Measurements from ENCODE around the gene SHISA6. TPM values are rescaled to one million over a fixed set of nuclear protein-coding genes. Genes with fewer than 3 reads are reported as not detected.
"Not testable (repeated sequence)": the region's sequence is repeated elsewhere in the genome, so short reads cannot be mapped to it uniquely, and the experiment has no call there.

SHISA6 gene
- polyA plus RNA-seq, 1 donor from 2014 or later: 1.8 TPM

- Histone ChIP-seq H3K79me2 (replicated peaks; ENCODE audit: insufficient read depth, low read length) (no peaks in the 10 kb centered on the region), H3K9me3 (ENCODE audit: low read length) (no peaks in the 10 kb centered on the region), H3K27me3 (ENCODE audit: insufficient read depth, low read depth, low read length) (no peaks in the 10 kb centered on the region), H3K9me2 (ENCODE audit: insufficient read depth, low read length) (no peaks in the 10 kb centered on the region), H3F3A (ENCODE audit: insufficient read depth, low read length, poor library complexity, severe bottlenecking) (no peaks in the 10 kb centered on the region), H3K4me2 (ENCODE audit: low read length) (no peak overlapping the region), H3K36me3 (ENCODE audit: insufficient read depth, low read length) (no peaks in the 10 kb centered on the region), H3K4me3 (ENCODE audit: low read length) (no peak overlapping the region), H3K9ac (ENCODE audit: low read length) (no peak overlapping the region), H2AFZ (ENCODE audit: low read depth, low read length) (no peak overlapping the region), H4K20me1 (ENCODE audit: insufficient read depth) (no peaks in the 10 kb centered on the region), H3K27ac (ENCODE audit: low read length) (no peak overlapping the region)
- no peak for TF ChIP-seq SMC3 (conservative IDR thresholded peaks at IDR 0.05; ENCODE audit: poor library complexity)
- no peak for TF ChIP-seq CTCF (IDR thresholded peaks at IDR 0.05; ENCODE audit: poor library complexity, severe bottlenecking)
- no peak for TF ChIP-seq REST (IDR thresholded peaks at IDR 0.05; ENCODE audit: borderline replicate concordance)
- no peak for TF ChIP-seq EP300 (conservative IDR thresholded peaks at IDR 0.05; ENCODE audit: poor library complexity, severe bottlenecking)
- no peak for TF ChIP-seq EZH2 (IDR thresholded peaks at IDR 0.05; ENCODE audit: borderline replicate concordance, insufficient read depth, low read length, poor library complexity, severe bottlenecking)
- TF ChIP-seq POLR2AphosphoS5 (IDR thresholded peaks at IDR 0.05): no peak
- no peak for TF ChIP-seq RAD21 (conservative IDR thresholded peaks at IDR 0.05)
These were observed 59.2 kb downstream of the SHISA6 start for GRCh38 chr17:11300201-11300600.

GRCh38 chr17:11300738-11301137 is 59.7 kb downstream of the SHISA6 start:
- Histone ChIP-seq H3K9me3 (ENCODE audit: low read length) (no peaks in the 10 kb centered on the region), H3K27ac (ENCODE audit: low read length) (no peak overlapping the region), H3K9me2 (ENCODE audit: insufficient read depth, low read length) (no peaks in the 10 kb centered on the region), H3K79me2 (replicated peaks; ENCODE audit: insufficient read depth, low read length) (no peaks in the 10 kb centered on the region), H3K4me2 (ENCODE audit: low read length) (no peak overlapping the region), H3K27me3 (ENCODE audit: insufficient read depth, low read depth, low read length) (no peaks in the 10 kb centered on the region), H4K20me1 (ENCODE audit: insufficient read depth) (no peaks in the 10 kb centered on the region), H3F3A (ENCODE audit: insufficient read depth, low read length, poor library complexity, severe bottlenecking) (no peaks in the 10 kb centered on the region), H3K36me3 (ENCODE audit: insufficient read depth, low read length) (no peaks in the 10 kb centered on the region), H3K4me3 (ENCODE audit: low read length) (no peak overlapping the region), H3K9ac (ENCODE audit: low read length) (no peak overlapping the region), H2AFZ (ENCODE audit: low read depth, low read length) (no peak overlapping the region)
- TF ChIP-seq EZH2 (IDR thresholded peaks at IDR 0.05; ENCODE audit: borderline replicate concordance, insufficient read depth, low read length, poor library complexity, severe bottlenecking) (no peak), REST (IDR thresholded peaks at IDR 0.05; ENCODE audit: borderline replicate concordance) (no peak), MXI1 (conservative IDR thresholded peaks at IDR 0.05; ENCODE audit: poor library complexity, severe bottlenecking) (no peak), SMC3 (conservative IDR thresholded peaks at IDR 0.05; ENCODE audit: poor library complexity) (no peak), CTCF (IDR thresholded peaks at IDR 0.05; ENCODE audit: poor library complexity, severe bottlenecking) (no peak), POLR2AphosphoS5 (IDR thresholded peaks at IDR 0.05) (no peak), RAD21 (conservative IDR thresholded peaks at IDR 0.05) (no peak), TAF1 (IDR thresholded peaks at IDR 0.05; ENCODE audit: low read depth) (no peak), EP300 (conservative IDR thresholded peaks at IDR 0.05; ENCODE audit: poor library complexity, severe bottlenecking) (no peak)

GRCh38 chr17:11301874-11302273 is 60.9 kb downstream of the SHISA6 start:
- not testable (repeated sequence) for H3K9me2 ChIP-seq (ENCODE audit: insufficient read depth, low read length); H3K27me3 ChIP-seq (ENCODE audit: insufficient read depth, low read depth, low read length); H2AFZ ChIP-seq (ENCODE audit: low read depth, low read length); H3K79me2 ChIP-seq (replicated peaks; ENCODE audit: insufficient read depth, low read length); H3F3A ChIP-seq (ENCODE audit: insufficient read depth, low read length, poor library complexity, severe bottlenecking); H4K20me1 ChIP-seq (ENCODE audit: insufficient read depth); H3K36me3 ChIP-seq (ENCODE audit: insufficient read depth, low read length); H3K4me3 ChIP-seq (ENCODE audit: low read length); H3K4me2 ChIP-seq (ENCODE audit: low read length); H3K27ac ChIP-seq (ENCODE audit: low read length); H3K9ac ChIP-seq (ENCODE audit: low read length); H3K9me3 ChIP-seq (ENCODE audit: low read length)
